Endothelial cell of umbilical vein (primary cell): ENCODE results near the gene LDLRAD4. TPM values are rescaled to one million over a fixed set of nuclear protein-coding genes. Genes with fewer than 3 reads are reported as not detected.

Source experiments
- BruUV-seq: library from RNA; stranded (reverse); fragments of 400-500 nt; replicated peaks from 2 replicates; lab custom pipeline; 2021; lab: Mats Ljungman, UMichigan
- CTCF ChIA-PET: fragments of 300-600, 350-600 bp; sonication (Branson Sonifier 250); formaldehyde crosslinking; loops from one replicate; lab custom pipeline; 2021; ENCODE audit warnings: antibody characterized with exemption, inconsistent platforms; lab: Charles Lee
- POLR2A ChIA-PET: fragments of 300-600, 350-600 bp; sonication (Branson Sonifier 250); formaldehyde crosslinking; loops from one replicate; lab custom pipeline; 2021; ENCODE audit warnings: antibody characterized with exemption, inconsistent platforms; lab: Charles Lee
- DNase-seq: peaks from one replicate; pipeline ENCODE4 v3.0.0-alpha.2; 2011; ENCODE audit warnings: low read depth, low spot score
- FAIRE-seq: peaks from 2 replicates; lab custom pipeline; 2011; peaks lifted over from hg19 to GRCh38; lab: Jason Lieb, UNC
- H2AFZ ChIP-seq: 2 replicates; pipeline ENCODE4 v1.6.0; 2012; ENCODE audit warnings: low read depth, low read length, control low read depth, inconsistent platforms
- H3K27ac ChIP-seq: 2 replicates; pipeline ENCODE4 v1.5.1; 2011; ENCODE audit warnings: low read depth, mild to moderate bottlenecking, control low read depth, low read length, moderate library complexity; ENCODE audit not compliant: insufficient read depth
- H3K27me3 ChIP-seq, 2 experiments: 2 replicates each; pipeline versions ENCODE4 v1.6.0 to v1.6.1; 2011; ENCODE audit warnings: low read length in 2 of 2, mixed read lengths in 1 of 2; ENCODE audit not compliant: control insufficient read depth in 2 of 2, insufficient read depth in 2 of 2
- H3K36me3 ChIP-seq, 2 experiments: 2 replicates in 1 of 2; 3 replicates in 1 of 2; pipeline ENCODE4 v1.5.1; 2011; ENCODE audit warnings: low read length in 2 of 2, mild to moderate bottlenecking in 1 of 2, moderate library complexity in 1 of 2; ENCODE audit not compliant: control insufficient read depth in 2 of 2, insufficient read depth in 2 of 2; ENCODE audit errors: extremely low read depth in 1 of 2
- H3K4me1 ChIP-seq: 3 replicates; pipeline ENCODE4 v1.5.1; 2011; ENCODE audit warnings: mild to moderate bottlenecking, low read length; ENCODE audit not compliant: control insufficient read depth, insufficient read depth; ENCODE audit errors: extremely low read depth
- H3K4me2 ChIP-seq: 2 replicates; pipeline ENCODE4 v1.6.1; 2011; ENCODE audit warnings: low read length, control low read depth, mixed read lengths; ENCODE audit not compliant: insufficient read depth
- H3K4me3 ChIP-seq, 3 experiments: fragments of 200-600 bp in 1 of 3; sonication (generic), shearing (Covaris generic) in 1 of 3; replicated peaks in 1 of 3; 2 replicates each; pipeline ENCODE4 v1.5.1; 2011 to 2016; ENCODE audit warnings: control low read depth in 3 of 3, low read length in 3 of 3, mild to moderate bottlenecking in 2 of 3, inconsistent platforms in 1 of 3, low read depth in 1 of 3, moderate library complexity in 1 of 3; ENCODE audit not compliant: insufficient read depth in 1 of 3
- H3K79me2 ChIP-seq: 2 replicates; pipeline ENCODE4 v1.6.0; 2012; ENCODE audit warnings: low read length, inconsistent platforms; ENCODE audit not compliant: control insufficient read depth, insufficient read depth
- H3K9ac ChIP-seq: replicated peaks from 2 replicates; pipeline ENCODE3; 2011; ENCODE audit warnings: low read length, control low read depth; ENCODE audit not compliant: insufficient read depth; ENCODE audit errors: extremely low read depth
- H3K9me1 ChIP-seq: replicated peaks from 3 replicates; pipeline ENCODE4 v1.6.0; 2011; ENCODE audit warnings: mild to moderate bottlenecking, low read length; ENCODE audit not compliant: control insufficient read depth, insufficient read depth; ENCODE audit errors: extremely low read depth
- H3K9me3 ChIP-seq: replicated peaks from 2 replicates; pipeline ENCODE4 v1.5.1; 2012; ENCODE audit warnings: low read length, inconsistent platforms; ENCODE audit not compliant: control insufficient read depth, insufficient read depth
- H4K20me1 ChIP-seq: replicated peaks from 2 replicates; pipeline ENCODE3; 2011; ENCODE audit warnings: mild to moderate bottlenecking, low read length; ENCODE audit not compliant: control insufficient read depth, insufficient read depth; ENCODE audit errors: extremely low read depth
- EZH2 ChIP-seq: IDR thresholded peaks from 2 replicates; pipeline ENCODE4 v1.6.1; 2012; ENCODE audit warnings: borderline replicate concordance, low read depth, mild to moderate bottlenecking, moderate library complexity, low read length, inconsistent platforms; ENCODE audit not compliant: severe bottlenecking
- GATA2 ChIP-seq: IDR thresholded peaks from 2 replicates; pipeline ENCODE4 v1.7.0; 2011; ENCODE audit warnings: low read depth, mild to moderate bottlenecking, moderate library complexity, mixed read lengths, low read length; ENCODE audit not compliant: insufficient read length, insufficient read depth
- dilution Hi-C: fragments of 300-500 bp; cut with MboI; formaldehyde crosslinking; loops from one replicate; pipeline ENCODE4 v1.15.0; 2019; ENCODE audit warnings: low sequenced_read_pairs; ENCODE audit not compliant: extremely low pct_ligation_motif_present
- intact Hi-C: fragments of 100-400 bp; cut with micrococcal nuclease; formaldehyde crosslinking; loops from one replicate; pipeline ENCODE4 v1.10.0; 2022
- polyA plus RNA-seq, 4 experiments: library from polyadenylated mRNA; depleted of rRNA in 3 of 4; stranded (reverse) in 3 of 4; unstranded in 1 of 4; fragments of >200 nt; gene quantifications; 2 replicates each; pipeline versions ENCODE4 v1.2.1 to v1.2.3, GENCODE V29; 2011 to 2012; ENCODE audit warnings: missing spikeins in 1 of 4
- total RNA-seq: library from RNA; stranded (reverse); gene quantifications from 2 replicates; pipeline ENCODE4 v1.2.3, GENCODE V29; 2021

LDLRAD4 gene
- total and polyA plus RNA-seq, 2 donors (not counting 3 experiments of a cell fraction or from before 2014, with no cell fraction given): 5.2 to 6.5 TPM

DNA sequence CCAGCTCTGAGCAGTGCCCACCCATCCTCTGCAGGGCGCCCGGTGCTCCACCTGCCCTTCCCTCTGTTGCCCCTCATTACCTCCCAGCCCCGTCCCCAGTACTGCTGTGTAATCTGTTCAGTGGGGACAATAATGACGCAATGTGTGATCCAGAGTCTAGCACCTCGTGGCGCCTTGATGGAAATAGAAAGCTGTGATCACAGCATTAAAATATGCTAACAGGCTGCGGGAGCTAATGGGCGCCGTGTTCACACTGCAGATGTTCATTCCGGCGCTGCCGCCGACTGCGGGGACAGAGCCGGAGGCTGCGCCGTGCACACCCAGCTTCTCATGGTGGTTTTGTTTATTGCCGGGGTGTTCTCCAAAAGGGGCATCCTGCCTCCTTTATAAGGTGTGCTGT, 235.2 kb downstream of the LDLRAD4 start:
- intact Hi-C loops (no loop called here), dilution Hi-C loops (no loop called here)
- POLR2A ChIA-PET: no interaction called here
- Histone ChIP-seq H4K20me1 (no peaks in the 10 kb centered on the region), H3K9me1 (no peaks in the 10 kb centered on the region), H3K4me3 (no peak overlapping the region), H3K27ac (no peak overlapping the region), H3K36me3 (no peaks in the 10 kb centered on the region), H3K4me2 (no peak overlapping the region), H3K9me3 (no peaks in the 10 kb centered on the region), H2AFZ (no peak overlapping the region), H3K79me2 (no peaks in the 10 kb centered on the region), H3K4me1 (peaks cover 11% of the 10 kb centered on the region), H3K9ac (no peak overlapping the region), H3K27me3 (no peaks in the 10 kb centered on the region)
- CTCF ChIA-PET: no interaction called here
- no TSS peak for BruUV-seq
- no peak for DNase-seq
- no peak for FAIRE-seq
- TF ChIP-seq EZH2: no peak
- TF ChIP-seq GATA2: no peak

DNA sequence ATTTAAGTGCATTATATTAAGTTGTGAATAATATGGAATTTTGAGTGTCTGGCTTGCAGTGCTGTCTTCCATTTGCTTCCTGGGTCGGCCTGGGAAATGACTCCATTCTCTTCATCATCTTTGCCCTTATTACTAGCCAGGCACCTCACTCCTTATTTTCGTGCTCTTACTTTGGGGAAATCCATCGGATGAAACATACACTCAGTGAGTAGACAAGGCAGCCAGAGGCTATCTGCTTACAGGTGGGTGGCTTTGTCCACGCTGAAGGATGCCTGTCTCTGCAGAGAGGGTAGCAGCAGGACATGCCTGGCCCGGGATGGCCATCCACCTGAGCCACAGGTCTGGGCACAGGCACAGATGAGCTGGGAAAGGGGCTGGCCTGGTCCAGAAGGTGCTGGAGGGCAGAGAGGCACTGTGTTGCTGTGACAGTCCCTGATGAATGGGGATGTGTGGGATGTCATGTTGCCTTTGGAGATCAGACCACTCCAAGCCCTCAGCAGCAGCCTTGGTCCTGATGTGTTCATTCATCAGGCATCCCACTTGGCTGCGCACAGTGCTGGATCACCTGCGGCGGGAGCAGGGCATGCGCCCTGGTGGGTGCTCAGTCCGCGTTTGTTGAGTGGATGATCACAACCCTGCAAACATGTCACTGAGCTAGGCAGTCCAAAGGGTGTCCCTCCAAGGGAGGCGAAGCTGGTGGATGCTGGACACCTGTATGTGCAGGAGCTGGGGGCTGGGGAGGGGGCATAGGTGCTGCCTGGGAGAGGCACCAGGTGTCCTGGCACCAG, 236.0 kb downstream of the LDLRAD4 start:
- Histone ChIP-seq H3K9ac (no peak overlapping the region), H3K27me3 (no peaks in the 10 kb centered on the region), H2AFZ (no peak overlapping the region), H3K9me1 (no peaks in the 10 kb centered on the region), H3K4me2 (no peak overlapping the region), H3K79me2 (no peaks in the 10 kb centered on the region), H3K36me3 (no peaks in the 10 kb centered on the region), H3K27ac (no peak overlapping the region), H3K9me3 (no peaks in the 10 kb centered on the region), H3K4me1 (peaks cover 11% of the 10 kb centered on the region), H4K20me1 (no peaks in the 10 kb centered on the region), H3K4me3 (no peak overlapping the region)
- DNase-seq (no peak), FAIRE-seq (no peak)
- intact Hi-C loops: no loop called here
- dilution Hi-C loops: no loop called here
- no peak for TF ChIP-seq EZH2
- ChIA-PET CTCF (no interaction called here), POLR2A (no interaction called here)
- no TSS peak for BruUV-seq
